Astrocyte of the hippocampus (primary cell): ENCODE results near the gene LAMA5.
"Not testable (repeated sequence)": the region's sequence is repeated elsewhere in the genome, so short reads cannot be mapped to it uniquely, and the experiment has no call there.

Experiments
- DNase-seq: peaks from one replicate; pipeline ENCODE4 v3.0.0; 2011; ENCODE audit warnings: low read depth, low spot score

The LAMA5 gene

DNA sequence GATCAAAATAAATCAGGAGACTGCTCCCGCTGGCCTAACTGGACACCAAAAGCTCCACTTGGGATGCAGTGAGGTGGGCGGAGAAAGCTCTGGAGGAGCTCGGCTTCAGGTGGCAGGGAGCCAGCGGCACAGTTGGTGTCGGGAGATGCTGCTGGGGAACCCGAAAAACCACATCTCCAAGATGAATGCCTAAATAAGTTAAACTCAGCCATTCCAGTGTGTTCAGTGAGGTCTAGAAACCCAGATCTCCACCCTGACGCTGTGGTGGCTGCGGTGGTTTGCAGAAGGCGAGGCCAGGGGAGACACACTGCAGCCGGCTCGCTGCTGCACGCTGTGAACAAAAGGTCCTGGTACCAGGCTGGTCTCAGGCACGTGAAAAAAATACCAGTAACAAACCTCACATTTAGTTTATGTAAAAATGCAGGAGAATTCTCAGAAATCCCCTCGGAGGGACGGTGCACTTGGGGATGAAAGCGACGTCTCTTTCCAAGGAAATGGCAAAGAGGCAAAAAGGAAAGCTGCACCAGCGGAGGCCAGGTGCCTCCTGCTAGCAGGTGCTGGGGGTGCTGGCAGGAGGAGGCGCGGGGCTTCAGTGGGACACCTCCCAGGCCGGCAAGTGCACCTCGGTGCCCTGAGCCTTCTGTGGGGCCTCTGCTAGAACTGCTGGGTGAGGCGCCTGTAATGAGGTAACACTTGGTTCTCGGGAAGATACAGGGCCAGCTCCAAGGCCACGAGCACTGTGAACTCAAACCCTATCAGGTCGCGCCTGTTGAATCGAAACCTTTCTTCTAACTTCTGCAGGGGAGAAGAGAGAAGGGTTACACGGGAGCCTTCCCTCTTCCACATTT, 23.4 kb upstream of the LAMA5 start:
- no peak for DNase-seq

DNA sequence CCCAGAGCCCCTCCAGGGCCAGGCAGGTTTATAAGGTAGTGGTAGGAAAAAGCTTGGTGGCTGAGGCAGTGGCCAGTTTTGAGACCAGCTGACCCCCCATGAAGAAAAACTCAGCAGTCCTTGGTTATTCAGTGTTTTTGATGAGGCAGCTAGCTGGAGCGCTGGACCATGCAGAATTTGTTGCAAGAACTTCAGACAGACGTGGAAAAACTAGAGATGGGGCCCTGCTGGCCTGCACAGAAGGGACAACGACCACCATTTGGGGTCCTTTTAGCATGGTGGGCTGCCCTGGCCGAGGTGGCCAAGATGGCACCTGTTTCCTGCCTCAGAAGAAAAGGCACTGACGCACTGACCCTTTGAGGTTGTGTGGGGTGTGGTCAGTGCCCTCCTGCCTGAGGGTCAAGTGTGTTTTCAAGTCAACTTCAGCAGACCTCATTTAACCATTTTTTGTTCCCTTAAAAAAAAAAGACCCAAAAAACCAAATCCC, 22.5 kb upstream of the LAMA5 start:
- no peak for DNase-seq

DNA sequence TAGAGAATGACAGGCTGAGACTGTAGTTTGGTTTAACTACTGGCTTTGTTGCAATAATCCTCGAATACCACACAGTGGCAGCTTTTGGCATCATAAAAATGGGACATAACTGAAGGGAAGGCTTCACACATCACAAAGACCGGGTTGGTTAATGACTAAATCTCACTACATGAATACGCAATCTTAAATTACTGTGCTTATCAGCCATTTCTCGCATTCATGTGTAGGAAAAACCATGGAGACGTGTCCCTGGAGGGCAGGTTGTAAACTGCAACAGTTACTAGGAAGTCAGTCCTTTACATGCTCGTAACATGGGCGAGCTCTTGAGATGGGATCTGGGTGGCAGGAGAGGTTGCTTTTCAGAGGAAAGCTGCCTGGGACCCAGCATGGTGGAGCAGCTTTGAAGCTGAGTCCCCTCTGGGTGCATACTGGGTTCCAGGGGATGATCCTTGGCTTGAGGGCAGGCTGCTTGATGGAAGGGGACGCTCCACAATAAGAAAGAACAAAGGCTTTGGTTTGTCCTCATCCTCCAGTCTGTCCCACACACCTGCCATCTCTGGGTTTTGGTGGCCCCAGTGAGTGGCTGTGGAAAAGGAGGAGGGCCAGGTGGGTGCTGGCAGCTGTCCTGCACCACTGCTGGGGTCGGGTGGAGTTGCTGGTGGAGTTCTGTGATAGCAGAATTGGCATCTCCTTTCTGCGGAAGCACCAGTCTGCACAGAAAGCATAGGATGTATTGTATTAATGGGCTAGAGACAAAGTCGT, 21.9 kb upstream of the LAMA5 start:
- DNase-seq, result no peak

DNA sequence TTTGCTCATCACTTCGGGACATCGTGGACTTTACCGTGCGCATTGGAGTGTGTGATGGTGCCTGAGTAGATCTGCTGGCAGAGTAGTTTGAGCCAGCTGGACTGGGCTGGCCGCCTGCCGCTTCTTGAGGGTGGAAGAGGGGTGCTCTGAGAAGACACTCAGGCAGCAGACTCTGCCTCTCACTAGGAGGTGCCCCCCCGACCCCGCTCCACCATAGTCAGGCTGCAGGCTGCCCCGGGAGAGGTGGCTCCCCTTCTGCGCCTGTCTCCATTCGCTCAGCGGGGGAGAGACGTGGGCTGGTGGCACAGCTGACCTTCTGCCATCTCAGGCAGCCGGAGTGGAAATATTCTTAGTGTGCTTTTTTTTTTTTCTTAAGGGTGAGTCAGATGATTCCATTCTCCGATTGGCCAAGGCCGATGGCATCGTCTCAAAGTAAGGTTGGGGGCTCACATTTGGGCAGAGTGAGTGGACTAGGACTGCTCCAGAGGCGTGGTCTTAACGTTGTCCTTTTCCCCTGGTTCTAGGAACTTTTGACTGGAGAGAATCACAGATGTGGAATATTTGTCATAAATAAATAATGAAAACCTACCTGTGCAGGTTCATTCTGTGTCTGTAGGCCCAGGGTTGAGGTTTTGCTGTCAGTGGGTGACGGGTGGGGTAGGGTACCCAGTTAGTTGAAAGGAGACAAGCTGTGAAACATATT, 21.0 kb upstream of the LAMA5 start:
- DNase-seq, result no peak

DNA sequence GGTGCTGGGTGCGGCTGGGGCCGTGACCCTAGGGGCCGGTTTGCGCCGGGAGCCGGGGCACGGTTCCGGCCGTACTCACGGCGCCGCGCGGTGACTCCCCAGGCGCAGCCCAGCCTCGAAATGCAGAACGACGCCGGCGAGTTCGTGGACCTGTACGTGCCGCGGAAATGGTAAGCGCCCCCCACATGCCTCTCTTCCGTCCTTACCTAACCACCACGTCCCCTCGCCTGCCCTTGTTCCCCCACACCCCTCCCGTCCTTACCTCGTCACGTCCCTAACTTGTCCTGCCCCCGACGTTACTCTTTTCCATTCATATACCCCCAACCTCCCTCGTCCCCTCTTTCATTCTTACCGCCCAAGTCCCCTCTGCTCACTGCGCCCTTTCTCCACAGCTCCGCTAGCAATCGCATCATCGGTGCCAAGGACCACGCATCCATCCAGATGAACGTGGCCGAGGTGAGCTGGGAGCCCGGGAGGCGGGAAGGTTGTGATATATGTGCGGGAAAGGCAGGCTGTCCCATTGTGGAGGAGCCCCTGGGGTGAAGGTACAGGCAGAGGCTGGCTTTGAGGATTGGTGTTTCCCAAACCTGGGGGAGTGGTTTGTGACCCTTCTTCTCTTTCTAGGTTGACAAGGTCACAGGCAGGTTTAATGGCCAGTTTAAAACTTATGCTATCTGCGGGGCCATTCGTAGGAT, 20.3 kb upstream of the LAMA5 start:
- DNase-seq, result no peak

DNA sequence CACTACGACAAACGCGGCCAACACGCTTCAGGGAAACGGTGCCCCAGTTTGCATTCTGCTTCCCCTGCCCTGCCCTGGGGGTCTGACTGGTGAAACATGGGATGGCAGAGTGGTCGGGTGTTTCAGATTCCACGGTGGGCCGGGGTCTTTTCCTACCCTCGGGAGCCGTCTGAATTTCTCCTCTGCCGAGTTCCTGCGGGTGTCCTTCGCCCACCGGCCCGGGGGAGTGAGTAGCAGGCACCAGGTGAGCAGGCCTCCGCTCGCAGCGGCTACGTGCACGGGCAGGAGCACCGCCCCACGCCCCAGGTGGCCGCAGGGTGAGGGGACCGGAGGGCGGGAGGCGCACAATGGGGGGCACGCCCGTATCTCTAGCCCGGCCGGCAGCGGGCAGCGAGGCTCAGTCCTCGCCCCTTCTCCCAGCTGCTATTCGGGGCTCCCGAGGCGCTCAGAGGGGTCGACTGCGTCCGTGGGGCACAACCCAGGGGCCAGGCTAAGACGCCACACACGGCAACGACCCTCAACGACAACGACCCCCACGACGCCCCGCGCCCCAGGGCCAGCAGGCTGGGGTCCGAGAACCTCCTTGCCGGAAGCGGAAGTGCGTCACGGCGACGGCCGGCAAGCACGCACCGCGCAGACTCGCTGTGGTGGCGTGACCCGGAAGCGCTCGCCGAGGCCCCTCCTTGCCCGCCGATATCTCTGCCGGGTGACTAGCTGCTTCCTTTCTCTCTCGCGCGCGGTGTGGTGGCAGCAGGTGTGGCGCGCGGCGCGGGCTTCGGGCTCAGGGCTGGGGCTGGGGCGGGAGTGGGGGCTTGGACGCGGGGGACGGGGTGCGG, 19.5 kb upstream of the LAMA5 start, which contains the start of gene RPS21:
Gene RPS21 (plus strand): TSS at position 721 of the 836 bp plus-strand sequence. CDS start 236 bp downstream, outside the sequence.
- DNase-seq, result peak; percentile 97

DNA sequence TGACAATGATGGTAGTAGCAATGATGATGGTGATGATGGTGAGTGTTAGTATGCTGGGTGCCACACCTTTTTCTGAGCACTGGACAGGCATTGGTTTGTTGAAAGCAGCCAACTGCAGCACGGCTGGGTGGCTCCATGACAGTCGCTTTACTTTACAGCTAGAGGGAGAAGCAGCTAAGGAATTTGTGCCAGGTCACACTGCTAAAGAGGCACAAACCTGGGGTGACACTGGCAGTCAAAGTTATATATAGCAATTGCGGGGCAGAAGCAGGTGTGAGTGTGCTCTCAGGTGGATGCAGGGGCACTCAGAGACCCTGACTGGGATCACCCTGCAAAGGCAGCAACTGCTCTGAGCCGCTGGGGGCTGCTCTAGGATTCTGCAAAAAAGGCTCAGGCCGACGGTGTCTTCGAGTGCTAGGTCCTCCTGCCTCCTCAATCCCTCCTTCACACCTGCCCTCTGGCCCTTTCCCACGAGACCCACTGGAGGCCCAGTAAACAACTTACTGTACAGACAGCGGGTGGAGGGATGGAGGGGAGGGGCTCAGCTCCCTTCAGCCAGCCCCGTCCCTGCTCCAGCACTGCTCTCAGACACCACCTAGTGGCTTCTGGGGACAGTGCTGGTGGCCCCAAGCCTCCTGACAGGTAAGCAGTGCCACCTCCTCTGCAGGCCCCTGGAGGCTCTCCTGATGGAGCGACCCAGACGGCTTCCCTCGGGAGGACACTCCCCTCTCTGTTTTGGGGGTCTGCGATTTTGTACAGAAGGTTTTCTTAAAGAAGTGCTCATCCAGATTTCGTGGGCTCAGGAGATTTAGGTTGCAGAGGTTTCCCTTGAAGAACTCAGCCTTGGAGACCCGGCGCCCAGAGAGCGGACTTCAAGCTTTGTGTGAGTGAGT, 15.4 kb upstream of the LAMA5 start:
- peak; percentile 90 for DNase-seq

DNA sequence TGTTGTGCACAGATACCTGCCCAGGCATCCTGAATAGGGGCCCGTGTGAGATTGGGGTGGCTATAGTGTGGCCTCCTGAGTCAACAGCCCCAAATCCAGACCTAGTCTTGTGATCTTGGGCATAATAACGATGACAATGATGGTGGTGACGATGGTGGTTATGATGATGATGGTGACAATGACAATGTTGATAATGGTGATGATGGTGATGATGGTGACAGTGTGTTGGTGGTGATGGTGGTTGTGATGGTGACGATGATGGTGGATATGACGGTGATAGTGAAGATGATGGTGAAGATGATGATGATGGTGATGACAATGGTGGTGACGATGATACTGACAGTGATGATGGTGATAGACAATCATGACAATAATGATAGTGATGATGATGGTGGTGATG, 14.7 kb upstream of the LAMA5 start:
- no peak for DNase-seq

DNA sequence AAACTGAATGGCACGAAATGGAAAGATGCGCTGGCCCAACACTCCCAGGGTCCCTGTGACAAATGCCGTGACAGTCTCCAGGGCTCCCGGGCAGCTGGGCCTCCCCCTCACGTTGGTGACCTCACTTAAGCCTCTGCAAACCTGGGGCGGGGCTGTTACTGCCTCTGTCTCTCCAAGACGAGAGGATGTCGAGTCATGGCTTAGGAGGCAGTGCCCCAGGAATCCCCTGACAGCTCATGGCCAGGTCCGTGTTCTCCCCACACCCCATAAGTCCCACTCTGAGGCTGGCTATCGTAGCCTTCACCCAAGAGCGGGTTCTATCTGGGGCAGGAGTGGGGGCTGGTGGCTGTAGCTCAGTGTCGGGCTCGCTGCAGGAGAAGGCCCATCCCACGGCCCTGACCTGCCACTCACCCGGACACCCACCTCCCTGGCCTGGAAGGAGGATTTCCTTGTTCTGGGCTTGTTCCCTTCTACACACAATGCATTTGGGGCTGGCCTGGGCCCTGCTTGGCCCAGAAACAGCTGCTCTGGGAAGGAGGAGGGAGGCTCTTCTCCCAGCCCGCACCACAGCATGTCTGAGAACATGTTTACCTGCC, 14.2 kb upstream of the LAMA5 start:
- DNase-seq, result peak; percentile 45

DNA sequence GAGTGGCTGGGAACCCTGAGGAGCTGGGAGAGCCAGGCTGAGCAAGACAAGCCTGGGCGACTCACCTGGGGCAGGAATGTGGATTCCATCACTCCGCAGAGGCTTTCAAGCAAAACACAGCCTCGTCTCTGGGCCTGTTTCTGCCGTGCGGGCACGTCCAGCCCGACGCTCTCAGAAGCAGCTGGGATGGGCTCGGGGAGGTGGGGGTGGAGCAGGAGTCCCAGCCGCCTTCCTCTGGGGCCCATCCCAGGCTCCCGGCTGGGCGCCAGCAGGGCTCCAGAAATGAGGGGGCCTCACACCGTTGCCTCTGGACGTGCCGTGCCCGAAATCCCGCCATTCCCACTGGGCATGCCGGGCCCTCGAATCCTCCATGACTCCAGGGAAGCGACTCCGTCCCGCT, 11.1 kb upstream of the LAMA5 start:
- DNase-seq, result peak; percentile 61

DNA sequence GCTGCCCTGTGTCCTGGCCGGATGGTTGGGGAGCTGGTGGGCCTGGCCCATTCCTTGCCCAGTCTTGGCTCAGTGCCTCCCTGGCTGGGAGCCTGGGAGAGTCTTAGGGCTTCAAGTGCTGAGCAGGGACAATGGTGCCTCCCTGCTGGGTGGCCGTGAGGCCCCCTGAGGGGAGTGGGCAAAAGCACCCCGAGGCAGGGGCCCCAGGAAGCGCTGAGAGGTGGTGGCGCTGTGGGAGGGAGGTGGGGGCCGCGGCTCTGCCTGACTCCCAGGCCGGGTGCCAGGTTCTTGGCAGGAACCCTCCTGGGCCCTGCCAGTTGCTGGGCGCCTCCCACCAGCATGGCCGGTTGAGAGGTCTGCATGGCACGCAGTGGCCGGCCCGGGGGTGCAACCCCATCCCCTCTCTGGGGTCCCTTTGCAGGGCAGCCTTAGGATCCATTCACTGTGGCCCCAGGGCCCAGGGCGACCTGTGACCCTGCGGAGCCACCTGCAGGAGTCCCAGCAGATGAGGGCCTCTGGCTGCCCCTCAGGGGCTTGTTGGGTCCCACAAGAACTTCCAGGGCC, 10.6 kb upstream of the LAMA5 start:
- peak; percentile 61 for DNase-seq

DNA sequence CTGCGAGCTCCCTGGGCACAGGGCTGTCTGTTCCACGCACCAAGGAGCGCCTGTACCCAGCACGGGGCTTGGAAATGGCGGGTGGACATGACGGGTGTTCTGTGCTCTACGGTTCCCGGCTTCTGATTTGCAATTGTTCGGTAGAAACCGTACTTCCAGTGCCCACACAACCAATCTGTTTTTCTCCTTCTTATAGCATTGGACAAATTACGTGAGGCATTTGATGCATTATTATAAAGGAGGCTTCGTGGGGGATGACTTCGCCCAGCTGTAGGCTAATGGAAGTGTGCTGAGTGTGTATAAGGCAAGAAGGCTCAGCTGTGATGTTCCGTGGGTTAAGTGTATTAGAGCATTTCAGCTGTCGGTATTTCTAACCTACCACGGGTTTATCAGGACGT, 10.0 kb upstream of the LAMA5 start:
- DNase-seq, result no peak

DNA sequence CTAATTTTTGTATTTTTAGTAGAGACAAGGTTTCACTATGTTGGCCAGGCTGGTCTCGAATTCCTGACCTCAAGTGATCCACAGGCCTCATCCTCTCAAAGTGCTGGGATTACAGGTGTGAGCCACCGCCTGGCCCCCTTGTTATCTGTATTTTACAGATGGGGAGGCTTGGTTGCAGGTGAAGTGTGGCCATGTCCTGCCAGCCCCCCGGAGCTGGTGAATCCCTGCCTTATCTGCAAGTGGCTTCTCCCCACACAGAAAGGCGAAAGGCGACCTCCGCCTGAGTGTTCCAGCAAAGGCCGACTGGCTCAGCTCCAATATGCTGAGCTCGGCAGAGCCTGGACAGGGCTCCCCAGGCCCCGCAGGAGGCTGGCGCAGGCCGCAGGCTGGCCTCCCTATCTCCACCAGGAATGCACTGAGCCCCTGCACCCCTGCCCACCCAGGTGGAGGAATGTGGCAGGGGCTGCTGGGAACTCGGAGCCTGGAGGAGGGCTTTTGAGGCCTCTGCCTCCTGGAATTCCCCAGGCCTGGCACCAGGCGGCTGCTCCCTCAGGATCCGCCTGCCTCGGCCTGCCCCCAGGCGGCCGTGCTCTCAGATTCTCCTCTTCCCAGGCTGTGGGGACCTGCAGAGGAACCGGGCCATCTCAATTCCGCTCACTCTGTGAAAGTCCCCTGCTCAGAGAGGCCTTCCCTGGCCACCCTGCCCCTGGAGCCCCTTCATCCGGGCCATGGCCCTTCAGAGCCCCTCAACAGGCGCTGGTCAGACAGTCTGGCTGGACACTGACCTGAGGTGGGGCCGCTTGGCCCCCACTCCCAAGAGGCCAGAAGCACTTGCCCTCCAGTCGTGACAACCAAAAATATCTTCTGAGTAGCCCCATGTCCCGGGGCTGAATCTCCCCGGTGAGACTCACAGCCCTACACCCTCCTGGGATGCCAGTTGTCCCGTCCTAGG, 9.3 kb upstream of the LAMA5 start:
- peak; percentile 94 for DNase-seq

DNA sequence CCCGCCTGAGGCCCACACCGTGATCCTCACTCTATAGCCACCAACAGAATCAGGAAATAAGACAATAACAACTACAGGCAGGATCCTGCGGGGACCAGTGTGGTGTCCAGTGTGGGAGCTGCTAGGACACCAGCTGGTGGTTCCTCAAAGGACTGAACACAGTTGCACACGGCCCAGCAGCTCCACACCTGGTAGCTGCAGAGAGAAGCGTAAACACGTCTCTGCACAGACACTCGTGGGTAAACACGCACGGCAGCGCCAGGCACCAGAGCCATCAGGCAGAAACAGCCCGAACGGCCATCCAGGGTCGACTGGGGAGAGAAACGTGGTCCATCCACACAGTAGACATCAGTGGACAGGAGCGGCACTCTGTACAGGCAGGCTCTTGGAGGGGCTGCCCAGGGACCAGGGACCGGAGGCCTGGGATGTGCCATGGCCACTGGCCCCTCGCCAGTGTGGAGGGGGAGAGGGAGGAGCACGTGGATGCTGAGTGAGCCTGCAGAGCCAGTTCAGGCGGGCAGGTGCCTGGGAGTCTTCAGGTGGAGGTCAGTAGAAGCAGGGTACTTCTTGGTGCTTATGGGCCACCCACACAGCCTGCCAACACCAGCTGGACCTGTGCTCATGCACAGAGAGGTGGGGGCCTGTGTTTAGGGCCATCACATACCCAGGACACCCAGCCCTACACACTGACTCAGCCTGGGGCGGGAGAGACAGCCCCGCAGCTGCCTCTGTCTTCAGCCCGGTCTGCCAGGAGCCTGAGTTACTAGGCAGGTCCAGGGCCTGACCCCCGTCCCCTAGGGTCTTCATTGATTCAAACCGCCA, 7.4 kb upstream of the LAMA5 start:
- DNase-seq, result no peak

DNA sequence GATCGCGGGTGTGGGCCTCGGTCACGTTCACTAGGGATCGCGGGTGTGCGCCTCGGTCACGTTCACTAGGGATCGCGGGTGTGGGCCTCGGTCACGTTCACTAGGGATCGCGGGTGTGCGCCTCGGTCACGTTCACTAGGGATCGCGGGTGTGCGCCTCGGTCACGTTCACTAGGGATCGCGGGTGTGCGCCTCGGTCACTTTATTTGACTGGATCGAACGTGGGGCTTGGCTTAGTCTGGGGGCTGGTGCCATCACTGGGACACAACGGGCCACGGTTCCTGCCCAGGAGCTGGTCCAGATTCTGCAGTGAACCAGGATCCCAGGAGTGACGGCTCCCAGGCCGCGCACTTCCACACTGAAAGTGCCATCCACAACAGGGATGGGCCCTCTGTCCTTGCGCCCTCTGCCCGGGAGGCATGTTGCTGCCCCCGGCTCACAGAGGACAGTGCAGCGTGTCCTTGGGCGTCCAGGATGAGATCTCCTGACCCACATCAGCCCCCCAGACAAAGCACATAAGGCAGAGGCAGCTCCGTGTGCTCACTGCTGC, 6.6 kb upstream of the LAMA5 start:
- DNase-seq, result not testable (repeated sequence)
